Ascending aorta (tissue), 2 donors: ENCODE results near the gene SNX25. TPM values are rescaled to one million over a fixed set of nuclear protein-coding genes. Genes with fewer than 3 reads are reported as not detected.

ENCODE experiments used
- DNase-seq, 2 donors: peaks; one replicate each; pipeline ENCODE4 v3.0.0-alpha.2; 2019; ENCODE audit warnings: low spot score in 2 of 2
- H3K27ac ChIP-seq, 2 donors: fragments of 200-600 bp; sonication (generic); one replicate each; pipeline ENCODE4 v1.5.1; 2016 to 2017; ENCODE audit warnings: mild to moderate bottlenecking in 1 of 2
- H3K27me3 ChIP-seq: fragments of 200-600 bp; sonication (generic); one replicate; pipeline ENCODE4 v1.5.1; 2017
- H3K36me3 ChIP-seq, 2 donors: fragments of 200-600 bp; sonication (generic); one replicate each; pipeline ENCODE4 v1.5.1; 2016
- H3K4me1 ChIP-seq, 2 donors: fragments of 200-600 bp; sonication (generic); one replicate each; pipeline ENCODE4 v1.5.1; 2016 to 2017; ENCODE audit warnings: mild to moderate bottlenecking in 1 of 2
- H3K4me3 ChIP-seq, 2 donors: fragments of 200-600 bp; sonication (generic); one replicate each; pipeline ENCODE4 v1.5.1; 2016 to 2017; ENCODE audit warnings: mild to moderate bottlenecking in 1 of 2
- H3K9me3 ChIP-seq, 2 donors: fragments of 200-600 bp; sonication (generic); one replicate each; pipeline ENCODE4 v1.5.1; 2016
- intact Hi-C: fragments of 100-400 bp; cut with DNase I; formaldehyde crosslinking; loops from one replicate; pipeline ENCODE4 v1.15.1; 2023
- total RNA-seq: library from RNA; depleted of rRNA; stranded (reverse); fragments of >200 nt; gene quantifications from one replicate; pipeline ENCODE4 v1.1.0, GENCODE V29; 2016
- TF ChIP-seq, protein P1 (sequence below), 3 experiments: fragments of 200-600 bp in 2 of 3; fragments of 450-650 bp in 1 of 3; sonication (generic) in 2 of 3; IDR thresholded peaks; one replicate each; pipeline ENCODE4 v1.5.1; 2016 to 2019; ENCODE audit warnings: antibody characterized with exemption in 3 of 3, mild to moderate bottlenecking in 1 of 3, moderate library complexity in 1 of 3

SNX25 gene
- total RNA-seq, 1 donor from 2014 or later: 18.7 TPM

DNA sequence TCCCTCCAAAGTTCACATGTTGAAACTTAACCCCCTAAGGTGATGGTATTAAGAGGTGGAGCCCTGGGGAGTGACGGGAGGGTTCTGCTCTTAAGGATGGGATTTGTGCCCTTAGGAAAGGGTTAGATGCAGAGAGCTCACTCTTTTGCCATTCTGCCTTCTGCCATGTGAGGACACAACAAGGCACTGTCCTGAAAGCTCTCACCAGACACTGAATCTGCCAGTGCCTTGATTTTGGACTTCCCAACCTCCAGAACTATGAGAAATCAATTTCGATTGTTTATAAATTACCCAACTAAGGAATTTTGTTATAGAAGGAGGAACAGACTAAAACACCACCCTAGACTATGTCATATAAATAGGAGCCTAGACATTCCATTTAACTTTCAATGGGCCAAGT lies 174.7 kb downstream of the SNX25 start:
- no peak for DNase-seq
- H3K27ac ChIP-seq: no peak overlapping the region
- H3K27me3 ChIP-seq: no peaks in the 10 kb centered on the region
- intact Hi-C loops: no loop called here
- H3K36me3 ChIP-seq: no peaks in the 10 kb centered on the region
- H3K4me1 ChIP-seq: peaks cover 0 to 7% of the 10 kb centered on the region in 2 donors
- no peak overlapping the region for H3K4me3 ChIP-seq
- no peaks in the 10 kb centered on the region for H3K9me3 ChIP-seq
- TF ChIP-seq, protein P1, sequence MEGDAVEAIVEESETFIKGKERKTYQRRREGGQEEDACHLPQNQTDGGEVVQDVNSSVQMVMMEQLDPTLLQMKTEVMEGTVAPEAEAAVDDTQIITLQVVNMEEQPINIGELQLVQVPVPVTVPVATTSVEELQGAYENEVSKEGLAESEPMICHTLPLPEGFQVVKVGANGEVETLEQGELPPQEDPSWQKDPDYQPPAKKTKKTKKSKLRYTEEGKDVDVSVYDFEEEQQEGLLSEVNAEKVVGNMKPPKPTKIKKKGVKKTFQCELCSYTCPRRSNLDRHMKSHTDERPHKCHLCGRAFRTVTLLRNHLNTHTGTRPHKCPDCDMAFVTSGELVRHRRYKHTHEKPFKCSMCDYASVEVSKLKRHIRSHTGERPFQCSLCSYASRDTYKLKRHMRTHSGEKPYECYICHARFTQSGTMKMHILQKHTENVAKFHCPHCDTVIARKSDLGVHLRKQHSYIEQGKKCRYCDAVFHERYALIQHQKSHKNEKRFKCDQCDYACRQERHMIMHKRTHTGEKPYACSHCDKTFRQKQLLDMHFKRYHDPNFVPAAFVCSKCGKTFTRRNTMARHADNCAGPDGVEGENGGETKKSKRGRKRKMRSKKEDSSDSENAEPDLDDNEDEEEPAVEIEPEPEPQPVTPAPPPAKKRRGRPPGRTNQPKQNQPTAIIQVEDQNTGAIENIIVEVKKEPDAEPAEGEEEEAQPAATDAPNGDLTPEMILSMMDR (IDR thresholded peaks at IDR 0.05): no peak

DNA sequence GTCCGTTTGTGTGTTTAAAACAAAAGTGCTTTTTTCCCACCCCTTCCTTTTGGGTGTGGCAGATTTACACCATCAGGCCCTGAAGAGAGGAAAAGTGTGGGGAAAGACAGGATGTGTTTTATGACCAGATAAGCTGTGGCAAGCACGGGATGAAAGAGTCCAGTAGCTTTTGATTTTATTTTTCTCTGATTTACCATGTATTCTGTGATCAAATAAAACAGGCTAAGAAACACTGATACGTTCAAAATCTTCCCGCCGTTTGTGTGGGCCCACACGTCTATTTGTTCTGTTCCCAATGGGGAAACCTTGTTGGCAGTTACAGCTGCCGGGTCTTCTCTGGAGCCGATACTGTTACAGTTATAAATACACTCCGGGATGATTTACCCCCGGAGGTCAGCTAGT lies 175.5 kb downstream of the SNX25 start:
- intact Hi-C loops: no loop called here
- H3K27me3 ChIP-seq: no peaks in the 10 kb centered on the region
- H3K27ac ChIP-seq: peak overlapping the region in 1 of 2 donors; percentile 22
- no peaks in the 10 kb centered on the region for H3K9me3 ChIP-seq
- TF ChIP-seq, protein P1 (IDR thresholded peaks at IDR 0.05): no peak
- H3K4me3 ChIP-seq: no peak overlapping the region
- DNase-seq: no peak
- no peaks in the 10 kb centered on the region for H3K36me3 ChIP-seq
- H3K4me1 ChIP-seq: peaks cover 0 to 7% of the 10 kb centered on the region in 2 donors

DNA sequence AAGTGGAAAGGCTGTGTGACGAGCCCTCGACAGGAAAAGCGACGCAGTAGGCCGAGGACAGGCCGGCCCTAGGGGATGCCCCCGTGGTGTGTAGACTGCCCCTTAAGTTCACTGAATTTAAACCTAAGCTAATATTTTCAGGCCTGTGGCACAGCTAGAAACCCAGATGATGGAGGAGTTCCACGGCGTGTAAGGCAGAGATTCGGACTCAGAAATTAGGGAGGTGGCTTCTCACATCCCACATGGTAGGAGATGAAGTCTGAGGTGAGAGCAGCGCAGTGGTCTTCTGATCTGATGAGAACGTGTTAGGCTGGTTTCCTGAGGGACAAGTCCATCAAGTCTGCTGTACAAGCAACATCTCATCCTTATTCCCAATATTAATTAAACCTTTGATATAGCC lies 178.6 kb downstream of the SNX25 start:
- peaks cover 0 to 7% of the 10 kb centered on the region in 2 donors for H3K4me1 ChIP-seq
- no peak overlapping the region for H3K4me3 ChIP-seq
- intact Hi-C loops: no loop called here
- no peaks in the 10 kb centered on the region for H3K36me3 ChIP-seq
- no peaks in the 10 kb centered on the region for H3K27me3 ChIP-seq
- no peak for DNase-seq
- no peaks in the 10 kb centered on the region for H3K9me3 ChIP-seq
- no peak overlapping the region for H3K27ac ChIP-seq
- TF ChIP-seq, protein P1 (IDR thresholded peaks at IDR 0.05): no peak

DNA sequence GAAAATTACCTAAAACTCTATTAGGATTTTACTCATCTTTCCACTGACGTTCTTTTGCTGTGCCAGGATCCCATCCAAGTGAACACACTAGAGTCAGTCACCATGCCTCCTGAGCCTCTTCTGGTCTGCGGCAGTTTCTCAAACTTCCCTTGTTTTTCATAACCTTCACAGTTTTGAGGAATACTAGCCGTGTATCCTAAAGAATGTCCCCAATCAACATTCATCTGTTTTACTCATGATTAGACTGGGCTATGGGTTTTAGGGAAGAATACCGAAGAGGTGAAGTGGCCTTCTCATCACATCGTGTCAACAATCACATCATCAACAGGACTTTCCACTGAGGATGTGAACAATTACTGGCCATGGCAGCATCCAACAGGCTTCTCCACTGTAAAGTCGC lies 181.5 kb downstream of the SNX25 start:
- TF ChIP-seq, protein P1 (IDR thresholded peaks at IDR 0.05): no peak
- no peak for DNase-seq
- intact Hi-C loops: loop anchor here (10.0 kb wide), 1 partner anchor 204 kb away; no protein-coding TSS in a partner anchor
- Histone ChIP-seq H3K27ac (no peak overlapping the region), H3K4me1 (peaks cover 0 to 6% of the 10 kb centered on the region in 2 donors), H3K4me3 (no peak overlapping the region), H3K9me3 (no peaks in the 10 kb centered on the region), H3K36me3 (no peaks in the 10 kb centered on the region), H3K27me3 (no peaks in the 10 kb centered on the region)

DNA sequence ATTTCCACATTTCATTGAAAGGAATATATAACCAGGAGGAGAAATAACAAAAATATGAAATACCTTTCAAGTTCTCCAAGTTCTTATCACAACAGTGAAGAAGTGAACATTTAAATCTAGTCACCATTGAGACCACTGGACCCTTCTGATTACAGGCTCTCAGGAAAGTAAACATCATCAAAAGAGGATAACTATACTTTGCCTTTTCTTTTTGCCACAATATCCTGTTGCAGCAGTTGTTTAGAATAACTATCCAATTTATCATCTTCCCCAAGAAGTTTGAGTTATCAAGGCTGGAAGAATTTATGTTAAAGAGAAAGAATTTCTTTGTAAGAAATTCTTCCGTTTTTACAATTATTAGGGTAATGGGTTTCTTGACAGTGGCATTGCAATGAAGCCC lies 182.8 kb downstream of the SNX25 start:
- Histone ChIP-seq H3K4me1 (peaks cover 0 to 6% of the 10 kb centered on the region in 2 donors), H3K4me3 (no peak overlapping the region), H3K9me3 (no peaks in the 10 kb centered on the region), H3K27me3 (no peaks in the 10 kb centered on the region), H3K36me3 (no peaks in the 10 kb centered on the region), H3K27ac (no peak overlapping the region)
- TF ChIP-seq, protein P1 (IDR thresholded peaks at IDR 0.05): no peak
- intact Hi-C loops: loop anchor here (10.0 kb wide), 1 partner anchor 203 kb away; no protein-coding TSS in a partner anchor
- no peak for DNase-seq
